Measurements from ENCODE around the gene KRT5.
"Not testable (repeated sequence)": the region's sequence is repeated elsewhere in the genome, so short reads cannot be mapped to it uniquely, and the experiment has no call there.

The KRT5 gene

DNA sequence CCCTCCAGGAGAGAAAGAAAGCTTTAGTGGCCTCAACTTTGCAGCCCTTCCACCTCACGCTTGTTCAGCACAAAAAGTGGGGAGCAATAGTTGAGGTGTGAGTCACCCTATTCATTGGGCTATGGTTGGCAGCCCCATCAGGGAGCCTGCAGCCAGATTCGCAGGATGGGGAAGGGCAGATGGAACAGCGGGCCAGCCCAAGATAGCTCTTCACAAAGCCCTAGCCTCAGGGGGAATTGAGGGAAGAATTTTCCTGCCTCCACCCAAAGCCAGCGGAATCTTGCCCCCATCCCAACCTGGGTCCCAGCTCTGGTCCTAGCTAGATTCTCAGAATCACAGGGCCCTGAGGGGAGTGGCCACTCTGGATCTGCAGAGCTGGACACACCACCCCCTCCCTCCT, 3.6 kb upstream of the KRT5 start:
- H3K4me3 ChIP-seq (ENCODE audit: low read depth, low read length), result no peak overlapping the region
- DNase-seq (ENCODE audit: low read depth), result no peak

DNA sequence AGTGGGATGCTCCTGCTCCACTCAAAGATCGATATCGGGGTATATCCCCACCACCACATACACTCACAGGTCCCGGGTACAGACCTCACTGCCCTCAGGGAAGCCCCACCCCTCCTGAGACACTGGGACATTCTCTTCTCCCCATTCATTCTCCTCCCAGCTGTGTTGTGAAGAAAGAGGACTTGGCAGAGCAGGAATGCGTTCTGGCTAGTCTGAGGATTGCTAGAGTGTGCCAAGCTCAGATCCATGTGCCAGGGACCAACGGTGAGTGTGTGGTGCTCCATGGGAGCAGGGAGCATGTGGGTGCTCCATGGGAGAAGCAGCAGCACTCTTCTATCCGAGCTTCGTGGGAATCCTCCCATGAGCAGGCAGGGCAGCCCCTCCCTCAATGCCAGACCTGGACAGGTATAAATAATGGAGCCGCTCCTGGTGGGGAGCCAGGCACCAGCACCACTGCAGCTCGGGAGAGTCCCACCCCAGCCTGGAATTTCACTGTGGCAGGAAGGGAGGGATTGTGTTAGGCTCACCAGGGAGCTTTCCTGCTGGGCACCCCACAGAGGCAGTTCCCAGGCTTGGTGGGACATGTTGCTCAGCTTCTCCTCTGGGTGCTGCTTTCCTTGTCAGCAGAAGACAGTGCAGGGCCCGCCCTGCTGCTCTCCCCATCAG, 2.3 kb upstream of the KRT5 start:
- DNase-seq (ENCODE audit: low read depth), result no peak
- no peak overlapping the region for H3K4me3 ChIP-seq (ENCODE audit: low read depth, low read length)

DNA sequence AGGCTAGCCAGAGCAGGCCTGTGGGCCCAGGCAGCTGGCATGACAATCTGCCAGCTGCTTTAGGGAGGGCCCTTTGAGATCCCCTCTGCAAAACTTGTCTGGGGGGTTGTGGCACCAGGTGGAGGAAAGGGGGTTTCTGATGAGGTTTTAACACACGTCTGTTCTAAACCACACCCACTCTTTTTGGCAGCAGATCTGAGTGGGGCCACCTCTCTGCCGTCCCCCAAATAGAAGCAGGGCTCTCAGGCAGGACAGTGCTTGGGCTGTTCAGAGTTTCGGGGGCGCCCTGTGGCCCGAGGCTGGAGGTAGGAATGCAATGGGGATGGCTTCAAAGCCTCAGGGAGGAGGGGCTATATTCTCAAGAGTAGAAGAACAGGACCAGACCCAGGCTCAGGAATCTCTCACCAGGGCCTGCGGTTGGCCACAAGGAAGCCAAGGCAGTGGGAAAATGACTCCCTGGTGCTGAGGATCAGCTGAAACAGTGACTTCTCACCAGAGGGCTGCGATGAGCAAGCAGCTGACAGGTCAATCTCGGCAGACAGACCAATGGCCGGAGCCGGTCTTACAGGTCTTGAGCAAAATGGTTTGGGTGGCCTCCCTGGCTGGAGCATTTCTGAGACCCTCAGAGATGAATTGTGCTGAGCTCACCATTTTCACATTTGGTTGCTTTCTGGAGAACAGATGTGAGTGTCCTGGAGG, 1.5 kb upstream of the KRT5 start:
- no peak for DNase-seq (ENCODE audit: low read depth)
- no peak overlapping the region for H3K4me3 ChIP-seq (ENCODE audit: low read depth, low read length)

DNA sequence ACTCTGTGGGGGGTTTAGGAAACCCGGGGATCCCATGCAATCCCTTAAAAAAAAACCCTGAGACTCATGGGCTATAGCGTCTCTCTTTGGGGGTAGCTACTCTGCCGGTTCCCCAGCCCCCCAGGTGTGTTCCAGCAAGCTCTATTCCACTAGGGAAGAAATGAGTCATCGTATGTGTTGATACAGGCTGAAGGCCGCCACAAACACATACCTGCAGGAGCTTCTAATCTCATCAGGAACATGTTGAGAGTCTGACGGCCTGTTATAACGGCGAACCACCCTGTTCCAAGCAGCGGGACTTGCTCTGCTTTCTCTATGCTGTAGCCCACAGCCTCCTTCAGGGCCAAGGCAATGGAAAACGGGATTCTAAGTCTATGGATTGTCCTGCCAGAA, 977 bp upstream of the KRT5 start:
- DNase-seq (ENCODE audit: low read depth), result no peak
- H3K4me3 ChIP-seq (ENCODE audit: low read depth, low read length), result no peak overlapping the region

DNA sequence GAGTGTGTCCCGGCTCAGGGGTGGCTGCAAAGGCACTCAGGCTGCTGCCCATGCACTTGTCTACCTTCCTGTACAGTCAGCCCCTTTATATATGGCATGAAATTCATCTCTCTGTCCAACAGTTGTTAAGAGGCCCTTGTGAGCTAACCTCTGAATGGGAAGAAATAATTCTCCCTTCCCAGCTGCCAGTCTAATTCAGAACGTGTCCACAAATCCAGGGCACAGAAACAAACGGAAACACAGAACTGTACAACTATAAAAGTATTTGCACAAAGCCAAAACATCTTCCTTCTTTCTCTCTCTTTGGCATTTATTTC, 849 bp downstream of the KRT5 start:
- no peak for DNase-seq (ENCODE audit: low read depth)
- no peak overlapping the region for H3K4me3 ChIP-seq (ENCODE audit: low read depth, low read length)

DNA sequence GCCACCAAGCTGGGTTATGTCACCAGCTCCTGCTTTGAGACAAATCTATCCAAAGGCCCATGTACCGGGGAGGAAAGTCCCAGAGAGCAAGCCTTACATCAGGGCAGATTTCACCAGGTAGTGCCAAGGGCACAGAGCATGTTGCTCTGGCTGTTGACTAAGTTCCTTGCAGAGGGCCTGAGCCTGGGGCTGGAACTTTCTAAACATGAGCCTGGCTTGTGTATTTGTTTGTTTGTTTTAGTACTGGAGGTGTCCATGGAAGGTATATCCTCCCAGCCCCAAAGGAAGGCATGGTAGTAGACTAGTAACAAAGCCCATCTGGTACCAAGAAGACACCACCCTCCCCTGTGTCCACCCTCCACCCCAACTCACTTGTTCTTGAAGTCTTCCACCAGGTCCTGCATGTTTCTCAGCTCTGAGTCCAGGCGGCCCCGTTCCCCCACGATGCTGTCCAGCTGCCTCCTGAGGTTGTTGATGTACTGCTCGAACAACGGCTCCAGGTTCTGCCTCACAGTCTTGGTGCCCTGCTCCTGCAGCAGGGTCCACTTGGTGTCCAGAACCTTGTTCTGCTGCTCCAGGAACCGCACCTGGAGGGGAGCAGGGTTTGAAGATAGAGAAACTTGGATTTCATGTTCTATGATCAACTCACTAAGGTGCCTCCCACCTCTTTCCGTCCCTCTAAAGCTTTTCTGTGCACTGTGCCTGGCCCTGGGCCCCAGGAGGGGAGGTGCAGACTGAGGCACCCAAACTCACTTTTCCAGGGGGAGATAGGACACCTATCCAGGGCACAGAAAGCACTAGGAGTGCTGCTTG, 1.4 kb downstream of the KRT5 start:
- DNase-seq (ENCODE audit: low read depth), result no peak
- no peak overlapping the region for H3K4me3 ChIP-seq (ENCODE audit: low read depth, low read length)

DNA sequence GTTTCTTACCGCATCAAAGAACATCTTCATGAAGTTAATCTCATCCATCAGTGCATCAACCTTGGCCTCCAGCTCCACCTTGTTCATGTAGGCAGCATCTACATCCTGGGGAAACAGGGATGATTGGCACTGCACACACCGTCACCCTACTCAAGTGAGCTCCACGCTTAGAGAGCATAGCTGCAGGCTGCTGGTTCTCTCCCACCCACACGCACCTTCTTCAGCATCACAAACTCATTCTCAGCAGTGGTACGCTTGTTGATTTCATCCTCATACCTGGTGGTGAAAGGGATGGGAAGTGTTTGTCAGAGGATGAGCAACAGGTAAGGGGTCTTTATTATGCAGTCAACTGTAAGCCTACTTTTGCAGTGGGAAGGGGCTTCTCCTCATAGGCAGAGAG, 2.3 kb downstream of the KRT5 start:
- DNase-seq (ENCODE audit: low read depth), result no peak
- no peak overlapping the region for H3K4me3 ChIP-seq (ENCODE audit: low read depth, low read length)

DNA sequence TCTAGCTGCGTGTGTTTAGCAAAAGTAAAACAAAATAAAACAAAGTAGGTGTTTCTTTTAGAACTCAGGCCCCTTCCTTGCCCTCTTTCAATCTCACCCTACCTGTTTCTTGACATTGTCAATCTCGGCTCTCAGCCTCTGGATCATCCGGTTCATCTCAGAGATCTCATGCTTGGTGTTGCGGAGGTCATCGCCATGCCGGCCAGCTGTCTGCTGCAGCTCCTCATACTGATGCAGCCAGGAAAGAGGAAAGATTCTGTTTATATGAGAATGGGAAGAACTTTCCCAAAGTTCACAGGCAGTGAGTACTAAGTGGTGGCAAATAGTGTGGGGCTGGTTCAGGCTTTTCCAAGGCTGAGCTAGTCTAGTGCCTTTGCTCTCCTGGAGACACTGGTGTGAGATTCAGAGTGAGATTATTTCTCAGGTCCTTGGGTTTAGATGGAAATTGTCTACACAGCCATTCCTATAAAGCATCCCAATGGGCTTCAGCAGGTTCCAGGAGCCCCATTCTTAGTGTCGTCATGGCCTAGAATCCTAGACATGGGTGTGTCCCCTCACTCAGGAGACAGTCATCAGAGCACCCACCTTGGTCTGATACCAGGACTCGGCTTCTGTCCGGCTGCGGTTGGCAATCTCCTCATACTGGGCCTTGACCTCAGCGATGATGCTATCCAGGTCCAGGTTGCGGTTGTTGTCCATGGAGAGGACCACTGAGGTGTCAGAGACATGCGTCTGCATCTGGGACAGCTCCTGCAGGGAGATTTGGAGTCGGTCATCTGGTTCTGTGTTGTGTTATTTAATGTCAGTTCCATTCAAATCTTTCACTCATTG, 3.0 kb downstream of the KRT5 start:
- DNase-seq (ENCODE audit: low read depth), result no peak
- H3K4me3 ChIP-seq (ENCODE audit: low read depth, low read length), result no peak overlapping the region

DNA sequence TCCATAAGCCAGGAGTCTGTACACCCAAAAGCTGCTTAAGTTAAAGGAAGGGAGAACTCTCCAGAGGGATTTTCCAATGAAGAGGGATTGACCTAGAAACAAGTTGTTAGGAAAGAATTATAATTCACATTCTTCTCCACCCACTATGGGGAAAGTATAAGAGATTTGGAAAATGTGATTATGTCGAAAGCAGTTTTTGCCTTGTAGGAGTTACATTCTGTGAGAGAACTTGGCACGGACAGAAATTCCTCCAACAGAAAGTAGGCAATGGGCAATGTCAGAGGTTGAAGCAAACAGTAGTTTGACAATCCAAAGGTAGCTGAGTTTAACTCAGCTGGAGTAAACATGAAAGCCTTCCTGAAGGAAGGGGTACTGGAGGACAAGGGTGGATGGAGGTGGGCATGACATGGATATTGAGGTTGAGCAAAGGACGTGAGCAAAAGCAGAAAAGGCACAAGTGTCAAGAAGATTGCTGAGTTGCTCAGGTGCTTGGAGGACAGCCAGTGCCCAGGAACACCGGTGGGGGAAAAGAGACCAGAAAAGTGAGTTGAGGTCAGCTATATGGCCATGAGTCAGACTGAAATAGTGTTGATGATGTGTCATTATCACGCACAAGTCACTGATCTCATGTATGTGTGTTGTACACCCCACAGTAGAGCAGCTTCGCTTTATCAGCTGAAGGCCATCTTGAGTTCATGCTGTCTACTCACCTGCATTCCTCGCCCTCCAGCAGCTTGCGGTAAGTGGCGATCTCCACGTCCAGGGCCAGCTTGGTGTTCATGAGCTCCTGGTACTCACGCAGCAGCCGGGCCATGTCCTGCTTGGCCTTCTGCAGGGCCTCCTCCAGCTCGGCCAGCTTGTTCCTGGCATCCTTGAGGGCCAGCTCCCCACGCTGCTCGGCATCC, 4.0 kb downstream of the KRT5 start:
- DNase-seq (ENCODE audit: low read depth), result no peak
- H3K4me3 ChIP-seq (ENCODE audit: low read depth, low read length), result no peak overlapping the region

DNA sequence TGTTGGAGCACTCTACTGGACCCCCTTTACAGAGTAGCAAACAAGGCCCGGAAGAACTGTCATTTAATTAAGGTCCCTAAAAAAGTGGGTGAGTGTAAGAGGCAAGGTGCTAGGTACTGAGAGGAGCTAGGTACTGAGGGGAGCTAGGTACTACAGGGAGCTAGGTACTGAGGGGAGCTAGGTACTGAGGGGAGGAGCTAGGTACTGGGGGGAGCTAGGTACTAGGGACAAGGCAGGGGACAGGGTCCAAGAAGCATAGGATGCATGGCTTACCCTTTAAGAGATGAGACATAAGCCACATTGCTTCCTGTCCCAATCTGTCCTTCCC, 4.9 kb downstream of the KRT5 start:
- DNase-seq (ENCODE audit: low read depth), result no peak
- no peak overlapping the region for H3K4me3 ChIP-seq (ENCODE audit: low read depth, low read length)

DNA sequence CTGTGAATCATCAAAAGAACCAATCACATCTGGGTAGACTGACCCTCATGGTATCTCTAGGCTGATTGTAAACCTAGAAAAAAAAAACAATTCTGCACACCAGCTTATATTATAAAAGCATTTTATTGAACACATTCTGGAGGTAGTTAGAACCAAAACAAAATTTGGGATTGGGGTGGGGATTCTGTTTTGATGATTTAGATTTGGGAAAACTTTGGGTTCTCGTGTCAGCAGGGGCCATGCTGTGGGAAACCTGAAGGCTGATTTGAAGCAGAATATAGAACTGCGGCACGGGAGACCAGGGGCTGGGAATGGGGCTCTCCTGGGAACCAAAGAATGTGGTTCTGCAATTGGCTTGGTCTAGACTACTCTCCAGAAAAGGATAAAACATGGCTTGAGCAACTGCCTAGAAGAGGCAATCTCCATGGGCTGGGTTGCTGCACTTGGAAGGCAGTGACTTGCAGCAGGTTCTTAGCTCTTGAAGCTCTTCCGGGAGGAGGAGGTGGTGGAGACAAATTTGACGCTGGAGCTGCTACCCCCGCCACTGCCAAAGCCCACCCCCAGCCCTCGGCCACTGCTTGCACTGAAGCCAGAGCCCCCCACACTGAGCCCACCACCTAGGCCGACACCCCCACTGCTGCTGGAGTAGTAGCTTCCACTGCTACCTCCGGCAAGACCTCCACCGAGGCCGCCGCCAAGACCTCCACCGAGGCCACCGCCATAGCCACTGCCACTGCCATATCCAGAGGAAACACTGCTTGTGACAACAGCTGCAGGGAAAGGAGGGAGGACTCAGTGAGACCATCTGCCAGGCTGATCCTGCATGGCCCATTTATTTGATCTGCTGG, 5.5 kb downstream of the KRT5 start:
- no peak for DNase-seq (ENCODE audit: low read depth)
- no peak overlapping the region for H3K4me3 ChIP-seq (ENCODE audit: low read depth, low read length)

DNA sequence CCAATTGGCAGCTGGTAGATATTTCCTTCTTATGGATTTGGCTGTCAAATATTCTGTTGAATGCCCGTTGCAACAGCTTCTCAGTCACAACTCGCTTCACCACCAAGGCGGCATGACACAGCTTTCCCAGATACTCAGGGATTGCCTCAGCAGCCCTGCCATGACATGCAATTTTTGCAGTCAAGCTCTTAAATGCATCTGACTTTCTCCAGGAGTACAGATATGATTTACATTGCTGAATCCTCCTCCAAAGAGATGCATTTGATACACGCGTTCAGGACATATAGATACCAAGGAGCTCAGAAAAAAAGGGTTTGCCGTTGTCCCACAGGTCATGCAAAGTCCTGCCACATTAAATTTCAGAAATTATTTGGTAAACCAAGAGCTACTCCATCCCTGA, 6.5 kb downstream of the KRT5 start:
- H3K4me3 ChIP-seq (ENCODE audit: low read depth, low read length), result no peak overlapping the region
- no peak for DNase-seq (ENCODE audit: low read depth)

DNA sequence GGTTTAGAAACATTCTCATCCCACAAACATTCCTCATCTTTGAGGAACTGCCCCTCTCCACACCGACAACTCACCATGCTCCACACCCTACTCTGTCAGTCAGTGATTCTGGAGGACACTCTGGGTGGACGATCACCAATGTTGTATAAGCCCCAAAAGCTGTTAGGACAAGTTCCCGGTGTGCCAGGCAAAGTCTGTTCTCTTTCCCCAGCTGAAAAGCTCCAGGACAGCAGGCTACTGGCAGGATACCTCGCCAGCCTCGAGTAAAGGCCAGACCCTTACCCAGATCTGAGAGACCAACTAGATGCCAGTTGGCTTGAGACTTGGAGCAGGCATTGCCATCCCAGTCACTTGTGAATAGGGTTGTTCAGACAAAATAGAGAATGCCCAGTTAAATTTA, 12.0 kb downstream of the KRT5 start:
- H3K4me3 ChIP-seq (ENCODE audit: low read depth, low read length), result no peak overlapping the region
- no peak for DNase-seq (ENCODE audit: low read depth)

DNA sequence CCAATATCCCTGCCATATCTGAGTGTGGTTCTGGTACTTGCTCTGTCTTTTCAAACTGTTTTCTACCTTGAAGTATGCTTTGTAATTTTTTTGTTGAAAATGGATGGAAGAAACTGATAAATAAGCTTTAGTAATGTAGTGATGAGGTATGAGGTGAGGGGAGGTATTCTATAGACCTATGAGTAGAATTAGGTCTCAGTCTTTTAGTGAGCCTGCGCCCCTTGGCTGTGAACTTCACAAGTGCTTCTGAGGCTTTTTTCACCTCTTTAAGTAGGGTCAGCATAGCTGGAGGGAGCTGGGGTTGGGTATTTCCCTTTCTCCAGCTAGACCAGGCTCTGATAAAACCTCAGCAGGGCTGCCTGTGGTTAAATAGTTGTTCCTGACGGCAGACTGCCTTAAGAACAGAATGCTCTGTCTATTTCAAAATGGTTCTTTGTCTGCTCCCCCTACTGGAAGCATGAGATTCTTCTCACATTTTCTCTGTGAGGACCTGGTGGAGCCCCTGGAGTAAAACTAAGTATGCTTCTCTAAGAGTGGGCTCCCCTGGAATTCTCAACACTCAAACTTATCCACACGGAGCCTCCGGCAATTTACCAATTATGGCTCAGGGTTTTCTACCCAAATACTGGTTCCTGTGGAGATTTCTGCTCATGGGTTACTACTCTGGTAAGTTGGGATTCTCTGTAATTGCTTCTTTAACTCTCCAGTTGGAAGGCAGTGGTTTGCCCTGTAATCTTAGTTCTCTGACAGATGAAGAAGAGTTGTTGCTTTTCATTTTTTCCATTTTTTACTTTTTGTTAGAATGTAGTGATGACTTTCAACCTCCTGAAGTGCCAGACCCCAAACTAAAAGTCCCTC, 13.1 kb downstream of the KRT5 start:
- DNase-seq (ENCODE audit: low read depth), result peak; percentile 48
- H3K4me3 ChIP-seq (ENCODE audit: low read depth, low read length), result no peak overlapping the region

DNA sequence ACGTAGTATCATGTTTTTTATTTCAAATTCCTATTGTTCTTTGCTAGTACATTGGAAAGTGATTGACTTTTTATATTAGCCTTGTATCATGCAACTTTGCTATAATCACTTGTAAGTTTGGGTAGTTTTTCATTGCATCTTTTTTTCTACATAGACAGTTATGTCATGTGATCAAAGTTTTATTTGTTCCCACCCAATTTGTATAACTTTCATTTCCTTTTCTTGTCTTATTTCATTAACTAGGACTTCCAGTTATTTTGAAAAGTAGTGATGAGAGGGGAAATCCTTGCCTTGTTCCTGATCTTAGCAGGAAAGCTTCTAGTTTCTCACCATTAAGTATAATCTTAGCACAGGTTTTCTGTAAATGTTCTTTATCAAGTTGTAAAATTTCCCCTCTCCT, 17.3 kb downstream of the KRT5 start:
- DNase-seq (ENCODE audit: low read depth), result no peak

DNA sequence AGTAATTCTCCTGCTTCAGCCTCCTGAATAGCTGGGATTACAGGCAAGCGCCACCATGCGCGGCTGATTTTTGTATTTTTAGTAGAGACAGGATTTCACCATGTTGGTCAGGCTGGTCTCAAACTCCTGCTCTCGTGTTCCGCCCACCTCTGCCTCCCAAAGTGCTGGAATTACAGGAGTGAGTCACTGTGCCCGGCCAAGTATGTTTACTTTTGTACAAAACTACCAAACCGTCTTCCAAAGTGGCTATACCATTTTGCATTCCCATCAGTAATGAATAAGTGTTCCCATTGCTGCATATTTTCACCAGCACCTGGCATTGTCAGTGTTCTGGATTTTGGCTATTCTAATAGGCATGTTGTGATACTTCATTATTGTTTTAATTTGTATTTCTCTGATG, 18.7 kb downstream of the KRT5 start:
- no peak overlapping the region for H3K4me3 ChIP-seq (ENCODE audit: low read depth, low read length)
- no peak for DNase-seq (ENCODE audit: low read depth)

More for the DNA sequence above, 17.3 kb downstream of the KRT5 start:
- H3K4me3 ChIP-seq (ENCODE audit: low read depth, low read length), result no peak overlapping the region

DNA sequence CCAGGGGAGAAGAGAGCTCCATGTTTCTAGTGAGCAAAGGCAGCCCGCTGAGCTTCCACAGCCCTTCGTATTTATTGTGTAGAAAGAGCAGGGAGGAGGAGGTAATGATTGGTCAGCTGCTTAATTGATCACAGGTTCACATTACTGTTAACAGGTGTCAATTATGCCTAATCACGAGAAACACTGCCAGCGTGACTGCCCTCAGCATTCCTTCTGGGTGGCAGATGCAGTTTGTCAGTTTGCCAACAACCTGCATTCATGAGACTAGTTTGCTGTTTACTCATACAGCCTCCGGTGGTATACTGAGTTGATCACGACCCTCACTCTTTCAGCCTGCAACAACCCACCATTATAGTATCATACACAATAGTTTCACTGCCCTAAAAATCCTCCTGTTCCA, 19.6 kb downstream of the KRT5 start:
- DNase-seq (ENCODE audit: low read depth); H3K4me3 ChIP-seq (ENCODE audit: low read depth, low read length): not testable (repeated sequence)
